Measurements from ENCODE around the gene CERS6. TPM values are rescaled to one million over a fixed set of nuclear protein-coding genes. Genes with fewer than 3 reads are reported as not detected.

CERS6 gene
- total RNA-seq, 1 donor: 23.9 TPM

DNA sequence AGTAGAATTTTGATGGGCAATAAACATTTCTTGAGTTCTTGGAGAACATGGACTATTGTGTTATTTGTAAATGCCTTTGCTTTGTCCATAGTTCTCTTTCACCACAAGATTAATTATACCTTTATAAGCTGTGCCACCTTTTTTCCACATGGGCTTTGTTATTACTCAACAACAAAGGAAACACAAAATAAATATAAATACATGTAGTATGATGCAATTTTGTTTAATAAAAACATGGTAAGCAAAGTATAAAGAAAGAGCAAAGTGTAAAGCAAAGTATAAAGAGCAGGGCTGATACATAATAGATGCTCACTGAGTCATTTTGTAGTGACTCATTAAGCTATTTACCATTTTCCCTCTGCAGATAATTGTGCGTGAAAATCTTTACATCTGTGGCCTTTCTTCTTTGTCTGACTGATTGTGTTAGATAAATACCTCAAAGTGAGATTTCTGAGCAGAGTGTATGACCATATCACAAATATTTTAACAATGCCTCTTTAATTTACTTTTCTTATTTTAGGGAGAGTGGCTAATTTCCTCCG is 80.9 kb downstream of the CERS6 start:
- H3K9me3 ChIP-seq (ENCODE audit: low read depth, low read length): no peaks in the 10 kb centered on the region
- H3K4me1 ChIP-seq (ENCODE audit: insufficient read depth, low read length): peaks cover 8% of the 10 kb centered on the region
- no peak overlapping the region for H3K4me3 ChIP-seq (ENCODE audit: insufficient read depth, low read length)
- H4K20me1 ChIP-seq (ENCODE audit: insufficient read depth, low read length): no peaks in the 10 kb centered on the region
- TF ChIP-seq CTCF (IDR thresholded peaks at IDR 0.05; ENCODE audit: extremely low read depth, low read depth, low read length): no peak
- no peak overlapping the region for H2AFZ ChIP-seq (ENCODE audit: low read length)
- H3K4me2 ChIP-seq (ENCODE audit: insufficient read depth, low read length): no peak overlapping the region
- no peak for DNase-seq (ENCODE audit: insufficient read length, low spot score, missing footprints)
- H3K27me3 ChIP-seq (ENCODE audit: insufficient read depth, low read length): no peaks in the 10 kb centered on the region
- no peaks in the 10 kb centered on the region for H3K36me3 ChIP-seq (ENCODE audit: insufficient read depth, low read length)
- H3K79me2 ChIP-seq (ENCODE audit: insufficient read depth, low read length): peaks cover 37% of the 10 kb centered on the region
- H3K27ac ChIP-seq (ENCODE audit: low read depth, low read length): no peak overlapping the region

- DNase-seq (ENCODE audit: insufficient read length, low spot score, missing footprints): no peak
- no peak overlapping the region for H3K4me2 ChIP-seq (ENCODE audit: insufficient read depth, low read length)
- H3K9me3 ChIP-seq (ENCODE audit: low read depth, low read length): no peaks in the 10 kb centered on the region
- H3K36me3 ChIP-seq (ENCODE audit: insufficient read depth, low read length): no peaks in the 10 kb centered on the region
- H3K27me3 ChIP-seq (ENCODE audit: insufficient read depth, low read length): no peaks in the 10 kb centered on the region
- no peak overlapping the region for H3K4me3 ChIP-seq (ENCODE audit: insufficient read depth, low read length)
- H3K79me2 ChIP-seq (ENCODE audit: insufficient read depth, low read length): peaks cover 38% of the 10 kb centered on the region
- no peak overlapping the region for H2AFZ ChIP-seq (ENCODE audit: low read length)
- peaks cover 5% of the 10 kb centered on the region for H3K4me1 ChIP-seq (ENCODE audit: insufficient read depth, low read length)
- no peak for TF ChIP-seq CTCF (IDR thresholded peaks at IDR 0.05; ENCODE audit: extremely low read depth, low read depth, low read length)
- H4K20me1 ChIP-seq (ENCODE audit: insufficient read depth, low read length): no peaks in the 10 kb centered on the region
- H3K27ac ChIP-seq (ENCODE audit: low read depth, low read length): no peak overlapping the region
Observed at GRCh38 chr2:168538133-168538532, 82.1 kb downstream of the CERS6 start.

DNA sequence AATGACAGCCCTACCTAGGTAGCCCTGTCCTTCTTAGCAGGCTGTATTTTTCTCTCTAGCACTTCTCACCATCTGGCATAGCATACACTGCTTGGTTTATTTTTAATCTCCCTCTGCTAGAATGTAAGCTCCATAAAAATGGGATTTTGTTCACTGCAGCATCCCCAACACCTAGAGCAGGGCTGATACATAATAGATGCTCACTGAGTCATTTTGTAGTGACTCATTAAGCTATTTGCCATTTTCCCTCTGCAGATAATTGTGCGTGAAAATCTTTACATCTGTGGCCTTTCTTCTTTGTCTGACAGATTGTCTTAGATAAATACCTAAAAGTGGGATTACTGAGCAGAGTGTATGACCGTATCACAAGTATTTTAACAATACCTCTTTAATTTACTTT is 82.5 kb downstream of the CERS6 start:
- no peak overlapping the region for H3K4me3 ChIP-seq (ENCODE audit: insufficient read depth, low read length)
- no peaks in the 10 kb centered on the region for H3K27me3 ChIP-seq (ENCODE audit: insufficient read depth, low read length)
- no peak for DNase-seq (ENCODE audit: insufficient read length, low spot score, missing footprints)
- peaks cover 5% of the 10 kb centered on the region for H3K4me1 ChIP-seq (ENCODE audit: insufficient read depth, low read length)
- H3K4me2 ChIP-seq (ENCODE audit: insufficient read depth, low read length): no peak overlapping the region
- no peak overlapping the region for H2AFZ ChIP-seq (ENCODE audit: low read length)
- H3K9me3 ChIP-seq (ENCODE audit: low read depth, low read length): no peaks in the 10 kb centered on the region
- H3K36me3 ChIP-seq (ENCODE audit: insufficient read depth, low read length): no peaks in the 10 kb centered on the region
- TF ChIP-seq CTCF (IDR thresholded peaks at IDR 0.05; ENCODE audit: extremely low read depth, low read depth, low read length): no peak
- peaks cover 35% of the 10 kb centered on the region for H3K79me2 ChIP-seq (ENCODE audit: insufficient read depth, low read length)
- H3K27ac ChIP-seq (ENCODE audit: low read depth, low read length): no peak overlapping the region
- no peaks in the 10 kb centered on the region for H4K20me1 ChIP-seq (ENCODE audit: insufficient read depth, low read length)

- no peak overlapping the region for H3K27ac ChIP-seq (ENCODE audit: low read depth, low read length)
- peaks cover 5% of the 10 kb centered on the region for H3K4me1 ChIP-seq (ENCODE audit: insufficient read depth, low read length)
- no peak overlapping the region for H2AFZ ChIP-seq (ENCODE audit: low read length)
- peaks cover 29% of the 10 kb centered on the region for H3K79me2 ChIP-seq (ENCODE audit: insufficient read depth, low read length)
- H3K9me3 ChIP-seq (ENCODE audit: low read depth, low read length): no peaks in the 10 kb centered on the region
- no peaks in the 10 kb centered on the region for H4K20me1 ChIP-seq (ENCODE audit: insufficient read depth, low read length)
- DNase-seq (ENCODE audit: insufficient read length, low spot score, missing footprints): no peak
- H3K36me3 ChIP-seq (ENCODE audit: insufficient read depth, low read length): no peaks in the 10 kb centered on the region
- H3K27me3 ChIP-seq (ENCODE audit: insufficient read depth, low read length): no peaks in the 10 kb centered on the region
- no peak for TF ChIP-seq CTCF (IDR thresholded peaks at IDR 0.05; ENCODE audit: extremely low read depth, low read depth, low read length)
- H3K4me2 ChIP-seq (ENCODE audit: insufficient read depth, low read length): no peak overlapping the region
- no peak overlapping the region for H3K4me3 ChIP-seq (ENCODE audit: insufficient read depth, low read length)
Observed at GRCh38 chr2:168539945-168540344, 83.9 kb downstream of the CERS6 start.

All from osteoblast (primary cell).